Activated B cell treated with CpG ODN at 0.5 μM for 24 hours (primary cell): ENCODE data around the gene IARS2. TPM values are rescaled to one million over a fixed set of nuclear protein-coding genes. Genes with fewer than 3 reads are reported as not detected.
"Not testable (repeated sequence)": the region's sequence is repeated elsewhere in the genome, so short reads cannot be mapped to it uniquely, and the experiment has no call there.

Experiments used
- ATAC-seq: fragments of 200-7000 bp; cut with Tn5 transposase; one replicate; pipeline ENCODE4 v1.10.0; 2021; ENCODE audit warnings: low read depth, mild to moderate bottlenecking, moderate library complexity
- CTCF ChIA-PET: fragments of 350-600 bp; sonication (Branson Sonifier 250); formaldehyde crosslinking; loops from one replicate; lab custom pipeline; 2021; ENCODE audit warnings: antibody characterized with exemption; lab: Charles Lee
- POLR2A ChIA-PET: fragments of 350-600 bp; sonication (Branson Sonifier 250); formaldehyde crosslinking; loops from one replicate; lab custom pipeline; 2021; ENCODE audit warnings: antibody characterized with exemption; lab: Charles Lee
- DNase-seq: peaks from one replicate; pipeline ENCODE4 v3.0.0; 2022
- H3K27ac Mint-ChIP-seq: one replicate; pipeline ENCODE4 v1.8.0; 2020; ENCODE audit warnings: mixed read lengths
- H3K27me3 Mint-ChIP-seq: one replicate; pipeline ENCODE4 v1.8.0; 2021; ENCODE audit warnings: mixed read lengths
- H3K36me3 Mint-ChIP-seq: one replicate; pipeline ENCODE4 v1.8.0; 2021; ENCODE audit warnings: low read depth, mixed read lengths
- H3K4me1 Mint-ChIP-seq: one replicate; pipeline ENCODE4 v1.8.0; 2021; ENCODE audit warnings: mixed read lengths
- H3K4me3 Mint-ChIP-seq: one replicate; pipeline ENCODE4 v1.8.0; 2020; ENCODE audit warnings: mild to moderate bottlenecking, mixed read lengths
- H3K9me3 Mint-ChIP-seq: one replicate; pipeline ENCODE4 v1.8.0; 2020; ENCODE audit warnings: mixed read lengths
- CTCF ChIP-seq: fragments of 200-600 bp; IDR thresholded peaks from one replicate; pipeline ENCODE4 v1.8.0; 2022; ENCODE audit warnings: antibody characterized with exemption, mild to moderate bottlenecking
- intact Hi-C: fragments of 100-400 bp; cut with micrococcal nuclease; formaldehyde crosslinking; loops from one replicate; pipeline ENCODE4 v1.15.1; 2024
- total RNA-seq: library from RNA; stranded (reverse); gene quantifications from 2 replicates; pipeline ENCODE4 v1.2.3, GENCODE V29; 2022

The IARS2 gene
- total RNA-seq, 1 donor from 2014 or later, result 41.9 TPM

GRCh38 chr1:220157738-220158137, 63.8 kb downstream of the IARS2 start:
- intact Hi-C loops, result no loop called here
- ChIA-PET CTCF (no interaction called here), POLR2A (no interaction called here)
- H3K27me3 Mint-ChIP-seq, result no peaks in the 10 kb centered on the region
- H3K36me3 Mint-ChIP-seq, result peaks cover 79% of the 10 kb centered on the region
- no peak for TF ChIP-seq CTCF
- ATAC-seq (no peak), DNase-seq (no peak)
- H3K4me1 Mint-ChIP-seq, result no peaks in the 10 kb centered on the region
- no peak overlapping the region for H3K27ac Mint-ChIP-seq
- no peak overlapping the region for H3K4me3 Mint-ChIP-seq
- H3K9me3 Mint-ChIP-seq, result no peaks in the 10 kb centered on the region

GRCh38 chr1:220158530-220158929, 64.6 kb downstream of the IARS2 start:
- peaks cover 76% of the 10 kb centered on the region for H3K36me3 Mint-ChIP-seq
- DNase-seq, intact Hi-C loops, H3K27ac Mint-ChIP-seq, H3K27me3 Mint-ChIP-seq, POLR2A ChIA-PET, H3K4me3 Mint-ChIP-seq, CTCF ChIA-PET, H3K9me3 Mint-ChIP-seq, ATAC-seq, H3K4me1 Mint-ChIP-seq: not testable (repeated sequence)

- H3K27ac Mint-ChIP-seq, result no peak overlapping the region
- no peak overlapping the region for H3K4me3 Mint-ChIP-seq
- no peak for ATAC-seq
- no peak for TF ChIP-seq CTCF
- no peaks in the 10 kb centered on the region for H3K9me3 Mint-ChIP-seq
- DNase-seq, result no peak
- peaks cover 75% of the 10 kb centered on the region for H3K36me3 Mint-ChIP-seq
- intact Hi-C loops, result no loop called here
- ChIA-PET POLR2A (no interaction called here), CTCF (no interaction called here)
- no peaks in the 10 kb centered on the region for H3K4me1 Mint-ChIP-seq
- H3K27me3 Mint-ChIP-seq, result no peaks in the 10 kb centered on the region
These were observed 65.1 kb downstream of the IARS2 start for GRCh38 chr1:220159041-220159440.

- DNase-seq (no peak), ATAC-seq (no peak)
- no peaks in the 10 kb centered on the region for H3K4me1 Mint-ChIP-seq
- peaks cover 74% of the 10 kb centered on the region for H3K36me3 Mint-ChIP-seq
- ChIA-PET CTCF (no interaction called here), POLR2A (interaction anchor here (0.6 kb wide), 1 partner anchor 10 kb away, joined by 8 read pairs; no protein-coding TSS in a partner anchor)
- no peak overlapping the region for H3K4me3 Mint-ChIP-seq
- intact Hi-C loops, result loop anchor here (5.0 kb wide), 1 partner anchor 37 kb away; no protein-coding TSS in a partner anchor
- H3K27ac Mint-ChIP-seq, result no peak overlapping the region
- no peaks in the 10 kb centered on the region for H3K9me3 Mint-ChIP-seq
- no peak for TF ChIP-seq CTCF
- no peaks in the 10 kb centered on the region for H3K27me3 Mint-ChIP-seq
These were observed 66.1 kb downstream of the IARS2 start for GRCh38 chr1:220160027-220160426.

GRCh38 chr1:220164116-220164515, 70.2 kb downstream of the IARS2 start:
- Mint-ChIP-seq H3K27me3 (no peaks in the 10 kb centered on the region), H3K36me3 (peaks cover 65% of the 10 kb centered on the region), H3K27ac (no peak overlapping the region), H3K9me3 (no peaks in the 10 kb centered on the region), H3K4me1 (no peaks in the 10 kb centered on the region), H3K4me3 (no peak overlapping the region)
- CTCF ChIA-PET, result no interaction called here
- intact Hi-C loops, result loop anchor here (5.0 kb wide), 1 partner anchor 33 kb away; no protein-coding TSS in a partner anchor
- TF ChIP-seq CTCF, result no peak
- DNase-seq, result no peak
- POLR2A ChIA-PET, result interaction anchor here (0.6 to 0.7 kb wide), 2 partner anchors 20 to 84 kb away, joined by 3 to 4 read pairs; no protein-coding TSS in a partner anchor
- ATAC-seq, result no peak

GRCh38 chr1:220164517-220164916, 70.6 kb downstream of the IARS2 start:
- Mint-ChIP-seq H3K27me3 (no peaks in the 10 kb centered on the region), H3K4me3 (no peak overlapping the region), H3K27ac (no peak overlapping the region), H3K9me3 (no peaks in the 10 kb centered on the region), H3K36me3 (peaks cover 68% of the 10 kb centered on the region), H3K4me1 (no peaks in the 10 kb centered on the region)
- no peak for TF ChIP-seq CTCF
- DNase-seq, result no peak
- ChIA-PET POLR2A (interaction anchor here (0.6 to 0.7 kb wide), 2 partner anchors 20 to 85 kb away, joined by 3 to 4 read pairs; no protein-coding TSS in a partner anchor), CTCF (no interaction called here)
- intact Hi-C loops, result loop anchor here (5.0 kb wide), 1 partner anchor 33 kb away; no protein-coding TSS in a partner anchor
- no peak for ATAC-seq
